HEK293 (cell line): ENCODE results near the gene UBE2F.
"Not testable (repeated sequence)": the region's sequence is repeated elsewhere in the genome, so short reads cannot be mapped to it uniquely, and the experiment has no call there.

ENCODE experiments used
- ZNF324 ChIP-seq: fragments of 450-650 bp; formaldehyde crosslinking; IDR thresholded peaks from 2 replicates; pipeline ENCODE4 v1.5.1; 2016; ENCODE audit warnings: missing biosample characterization, missing genetic modification characterization
- ZNF76 ChIP-seq: fragments of 450-650 bp; formaldehyde crosslinking; IDR thresholded peaks from 2 replicates; pipeline ENCODE4; 2016; ENCODE audit warnings: low read depth, missing biosample characterization, missing genetic modification characterization, borderline replicate concordance
- TF ChIP-seq, protein P1 (sequence below): fragments of 450-650 bp; formaldehyde crosslinking; IDR thresholded peaks from 2 replicates; pipeline ENCODE4 v1.5.1; 2016; ENCODE audit warnings: missing biosample characterization, missing genetic modification characterization
- TF ChIP-seq, protein P2 (sequence below): fragments of 450-650 bp; formaldehyde crosslinking; optimal IDR thresholded peaks from 2 replicates; pipeline ENCODE3; 2016; ENCODE audit warnings: missing biosample characterization, mild to moderate bottlenecking, missing genetic modification characterization

DNA sequence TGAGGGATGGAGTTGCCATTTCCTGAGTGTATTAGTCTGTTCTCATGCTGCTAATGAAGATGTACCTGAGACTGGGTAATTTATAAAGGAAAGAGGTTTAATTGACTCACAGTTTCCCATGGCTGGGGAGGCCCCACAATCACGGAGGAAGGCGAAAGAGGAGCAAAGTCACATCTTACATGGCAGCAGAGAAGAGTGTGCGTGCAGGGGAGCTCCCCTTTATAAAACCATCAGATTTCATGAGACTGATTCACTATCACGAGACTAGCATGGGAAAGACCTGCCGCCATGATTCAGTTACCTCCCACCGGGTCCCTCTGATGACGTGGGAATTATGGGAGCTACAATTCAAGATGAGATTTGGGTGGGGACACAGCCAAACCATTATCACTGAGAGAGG is 99.9 kb downstream of the UBE2F start:
- not testable (repeated sequence) for TF ChIP-seq ZNF324, ZNF76 (tag by site-specific recombination)
- TF ChIP-seq, protein P1, sequence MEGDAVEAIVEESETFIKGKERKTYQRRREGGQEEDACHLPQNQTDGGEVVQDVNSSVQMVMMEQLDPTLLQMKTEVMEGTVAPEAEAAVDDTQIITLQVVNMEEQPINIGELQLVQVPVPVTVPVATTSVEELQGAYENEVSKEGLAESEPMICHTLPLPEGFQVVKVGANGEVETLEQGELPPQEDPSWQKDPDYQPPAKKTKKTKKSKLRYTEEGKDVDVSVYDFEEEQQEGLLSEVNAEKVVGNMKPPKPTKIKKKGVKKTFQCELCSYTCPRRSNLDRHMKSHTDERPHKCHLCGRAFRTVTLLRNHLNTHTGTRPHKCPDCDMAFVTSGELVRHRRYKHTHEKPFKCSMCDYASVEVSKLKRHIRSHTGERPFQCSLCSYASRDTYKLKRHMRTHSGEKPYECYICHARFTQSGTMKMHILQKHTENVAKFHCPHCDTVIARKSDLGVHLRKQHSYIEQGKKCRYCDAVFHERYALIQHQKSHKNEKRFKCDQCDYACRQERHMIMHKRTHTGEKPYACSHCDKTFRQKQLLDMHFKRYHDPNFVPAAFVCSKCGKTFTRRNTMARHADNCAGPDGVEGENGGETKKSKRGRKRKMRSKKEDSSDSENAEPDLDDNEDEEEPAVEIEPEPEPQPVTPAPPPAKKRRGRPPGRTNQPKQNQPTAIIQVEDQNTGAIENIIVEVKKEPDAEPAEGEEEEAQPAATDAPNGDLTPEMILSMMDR = not testable (repeated sequence)
- TF ChIP-seq, protein P2, sequence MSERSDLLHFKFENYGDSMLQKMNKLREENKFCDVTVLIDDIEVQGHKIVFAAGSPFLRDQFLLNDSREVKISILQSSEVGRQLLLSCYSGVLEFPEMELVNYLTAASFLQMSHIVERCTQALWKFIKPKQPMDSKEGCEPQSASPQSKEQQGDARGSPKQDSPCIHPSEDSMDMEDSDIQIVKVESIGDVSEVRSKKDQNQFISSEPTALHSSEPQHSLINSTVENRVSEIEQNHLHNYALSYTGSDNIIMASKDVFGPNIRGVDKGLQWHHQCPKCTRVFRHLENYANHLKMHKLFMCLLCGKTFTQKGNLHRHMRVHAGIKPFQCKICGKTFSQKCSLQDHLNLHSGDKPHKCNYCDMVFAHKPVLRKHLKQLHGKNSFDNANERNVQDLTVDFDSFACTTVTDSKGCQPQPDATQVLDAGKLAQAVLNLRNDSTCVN (tag by site-specific recombination) = not testable (repeated sequence)
